ENCODE results near the gene ENO2. TPM values are rescaled to one million over a fixed set of nuclear protein-coding genes. Genes with fewer than 3 reads are reported as not detected.

The ENO2 gene
- total RNA-seq, 1 experiment from 2014 or later = 33.5 TPM

DNA sequence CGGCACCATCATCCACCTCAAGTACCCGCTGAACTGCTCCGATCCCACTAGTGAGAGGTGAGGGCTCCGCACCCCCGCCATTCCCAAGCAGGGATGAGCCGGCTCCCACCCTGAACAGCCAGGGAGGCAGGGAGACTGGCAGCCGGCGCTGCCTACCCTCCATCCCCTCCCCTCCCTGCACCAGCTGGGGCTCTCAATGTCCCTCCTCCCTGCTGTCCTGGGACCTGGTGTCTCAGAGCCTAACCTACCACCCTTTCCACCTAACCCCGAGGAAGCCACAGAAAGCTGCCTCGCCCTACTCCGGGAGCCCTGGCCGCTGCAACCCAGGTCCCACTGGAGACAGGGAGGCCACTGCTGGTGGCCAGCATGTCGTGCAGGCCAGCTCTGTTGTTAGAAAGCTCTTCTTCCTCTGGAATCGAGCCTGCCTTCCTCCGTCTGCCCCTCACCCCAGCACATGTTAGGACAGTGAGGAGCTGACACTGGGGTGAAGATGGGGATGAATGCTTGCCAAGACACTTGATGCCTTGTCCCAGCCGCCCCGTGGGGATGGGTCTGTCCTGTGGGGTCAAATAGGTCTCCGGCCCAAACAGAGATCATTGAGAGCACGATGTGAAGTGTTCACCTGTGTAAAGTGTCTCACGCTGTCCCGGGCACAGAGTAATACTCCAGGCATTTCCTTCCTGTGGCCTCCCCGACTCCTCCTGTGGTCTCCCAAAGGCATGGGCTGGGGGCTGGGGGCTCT lies 37.9 kb downstream of the ENO2 start:
- no peak overlapping the region for H3K27ac ChIP-seq (ENCODE audit: low read length)
- no peak overlapping the region for H3K4me3 ChIP-seq (ENCODE audit: low read depth in 2 of 2, low read length in 2 of 2)
- ATAC-seq (no peak), DNase-seq (ENCODE audit: low read depth, low spot score) (no peak)
- intact Hi-C loops (cut with micrococcal nuclease; ENCODE audit: unreplicated experiment) = no loop called here
- CTCF ChIA-PET = no interaction called here
- TF ChIP-seq POLR2AphosphoS5 (IDR thresholded peaks at IDR 0.05; ENCODE audit: low read depth, low read length) (no peak), SIN3A (IDR thresholded peaks at IDR 0.05; ENCODE audit: borderline replicate concordance, insufficient read depth, low read depth, low read length) (no peak), CTCF (IDR thresholded peaks at IDR 0.05) (no peak), TCF7L2 (IDR thresholded peaks at IDR 0.05; ENCODE audit: low read depth, low read length) (no peak)
- TF ChIP-seq, protein P1, sequence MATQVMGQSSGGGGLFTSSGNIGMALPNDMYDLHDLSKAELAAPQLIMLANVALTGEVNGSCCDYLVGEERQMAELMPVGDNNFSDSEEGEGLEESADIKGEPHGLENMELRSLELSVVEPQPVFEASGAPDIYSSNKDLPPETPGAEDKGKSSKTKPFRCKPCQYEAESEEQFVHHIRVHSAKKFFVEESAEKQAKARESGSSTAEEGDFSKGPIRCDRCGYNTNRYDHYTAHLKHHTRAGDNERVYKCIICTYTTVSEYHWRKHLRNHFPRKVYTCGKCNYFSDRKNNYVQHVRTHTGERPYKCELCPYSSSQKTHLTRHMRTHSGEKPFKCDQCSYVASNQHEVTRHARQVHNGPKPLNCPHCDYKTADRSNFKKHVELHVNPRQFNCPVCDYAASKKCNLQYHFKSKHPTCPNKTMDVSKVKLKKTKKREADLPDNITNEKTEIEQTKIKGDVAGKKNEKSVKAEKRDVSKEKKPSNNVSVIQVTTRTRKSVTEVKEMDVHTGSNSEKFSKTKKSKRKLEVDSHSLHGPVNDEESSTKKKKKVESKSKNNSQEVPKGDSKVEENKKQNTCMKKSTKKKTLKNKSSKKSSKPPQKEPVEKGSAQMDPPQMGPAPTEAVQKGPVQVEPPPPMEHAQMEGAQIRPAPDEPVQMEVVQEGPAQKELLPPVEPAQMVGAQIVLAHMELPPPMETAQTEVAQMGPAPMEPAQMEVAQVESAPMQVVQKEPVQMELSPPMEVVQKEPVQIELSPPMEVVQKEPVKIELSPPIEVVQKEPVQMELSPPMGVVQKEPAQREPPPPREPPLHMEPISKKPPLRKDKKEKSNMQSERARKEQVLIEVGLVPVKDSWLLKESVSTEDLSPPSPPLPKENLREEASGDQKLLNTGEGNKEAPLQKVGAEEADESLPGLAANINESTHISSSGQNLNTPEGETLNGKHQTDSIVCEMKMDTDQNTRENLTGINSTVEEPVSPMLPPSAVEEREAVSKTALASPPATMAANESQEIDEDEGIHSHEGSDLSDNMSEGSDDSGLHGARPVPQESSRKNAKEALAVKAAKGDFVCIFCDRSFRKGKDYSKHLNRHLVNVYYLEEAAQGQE (IDR thresholded peaks at IDR 0.05; ENCODE audit: insufficient read depth in 1 of 2, low read depth in 2 of 2, low read length in 1 of 2) = no peak
- no peaks in the 10 kb centered on the region for H3K36me3 ChIP-seq (ENCODE audit: control insufficient read depth, insufficient read depth, low read length)
- H3K9me3 ChIP-seq (ENCODE audit: control insufficient read depth, insufficient read depth, low read depth, low read length) = no peaks in the 10 kb centered on the region
- no TSS peak for BruUV-seq (replicated peaks)
- in situ Hi-C loops (cut with HindIII; ENCODE audit: low pct_unique_long_range_greater_than_20kb, low sequenced_read_pairs) = no loop called here
- no peaks in the 10 kb centered on the region for H3K27me3 ChIP-seq (ENCODE audit: control insufficient read depth, insufficient read depth, low read length)
- POLR2A ChIA-PET = interaction anchor here (0.7 kb wide), 1 partner anchor 138 kb away, joined by 3 read pairs; no protein-coding TSS in a partner anchor
- H3K4me1 ChIP-seq (ENCODE audit: control insufficient read depth, insufficient read depth, low read length) = no peaks in the 10 kb centered on the region

- H3K4me1 ChIP-seq (ENCODE audit: control insufficient read depth, insufficient read depth, low read length) = no peaks in the 10 kb centered on the region
- DNase-seq (ENCODE audit: low read depth, low spot score) (no peak), ATAC-seq (no peak)
- H3K36me3 ChIP-seq (ENCODE audit: control insufficient read depth, insufficient read depth, low read length) = no peaks in the 10 kb centered on the region
- H3K27ac ChIP-seq (ENCODE audit: low read length) = no peak overlapping the region
- BruUV-seq (replicated peaks) = no TSS peak
- intact Hi-C loops (cut with micrococcal nuclease; ENCODE audit: unreplicated experiment) = no loop called here
- no peaks in the 10 kb centered on the region for H3K9me3 ChIP-seq (ENCODE audit: control insufficient read depth, insufficient read depth, low read depth, low read length)
- H3K4me3 ChIP-seq (ENCODE audit: low read depth in 2 of 2, low read length in 2 of 2) = no peak overlapping the region
- CTCF ChIA-PET = no interaction called here
- no peak for TF ChIP-seq POLR2AphosphoS5 (IDR thresholded peaks at IDR 0.05; ENCODE audit: low read depth, low read length)
- TF ChIP-seq TCF7L2 (IDR thresholded peaks at IDR 0.05; ENCODE audit: low read depth, low read length) = no peak
- TF ChIP-seq CTCF (IDR thresholded peaks at IDR 0.05) = no peak
- TF ChIP-seq, protein P1 (IDR thresholded peaks at IDR 0.05; ENCODE audit: insufficient read depth in 1 of 2, low read depth in 2 of 2, low read length in 1 of 2) = no peak
- no peak for TF ChIP-seq SIN3A (IDR thresholded peaks at IDR 0.05; ENCODE audit: borderline replicate concordance, insufficient read depth, low read depth, low read length)
- POLR2A ChIA-PET = interaction anchor here (0.7 kb wide), 1 partner anchor 137 kb away, joined by 3 read pairs; no protein-coding TSS in a partner anchor
- no peaks in the 10 kb centered on the region for H3K27me3 ChIP-seq (ENCODE audit: control insufficient read depth, insufficient read depth, low read length)
- in situ Hi-C loops (cut with HindIII; ENCODE audit: low pct_unique_long_range_greater_than_20kb, low sequenced_read_pairs) = no loop called here
Observed at GRCh38 chr12:6952863-6953441, 38.6 kb downstream of the ENO2 start.
